Measurements from ENCODE around the gene MRPS11.
"Not testable (repeated sequence)": the region's sequence is repeated elsewhere in the genome, so short reads cannot be mapped to it uniquely, and the experiment has no call there.

MRPS11 gene

DNA sequence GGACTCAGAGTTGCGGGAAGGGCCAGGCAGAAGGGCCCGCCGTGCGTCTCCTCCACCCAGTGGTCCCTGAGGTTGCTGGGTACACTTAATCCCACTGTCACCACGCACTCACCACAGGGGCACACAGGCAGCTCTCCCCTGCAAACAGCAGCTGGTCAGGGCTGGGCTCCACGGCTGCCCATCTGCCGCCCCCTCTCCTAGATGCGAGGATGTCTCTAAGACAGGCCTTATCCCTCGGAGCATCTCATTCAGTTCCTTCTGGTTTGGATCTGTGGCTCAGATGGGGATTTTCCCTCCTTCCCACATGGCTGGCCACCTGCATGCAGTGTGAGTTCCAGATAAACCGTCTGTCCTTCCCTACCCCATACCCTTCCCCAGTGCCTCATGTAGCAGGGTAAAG is 26.3 kb downstream of the MRPS11 start:
- no peak for DNase-seq

DNA sequence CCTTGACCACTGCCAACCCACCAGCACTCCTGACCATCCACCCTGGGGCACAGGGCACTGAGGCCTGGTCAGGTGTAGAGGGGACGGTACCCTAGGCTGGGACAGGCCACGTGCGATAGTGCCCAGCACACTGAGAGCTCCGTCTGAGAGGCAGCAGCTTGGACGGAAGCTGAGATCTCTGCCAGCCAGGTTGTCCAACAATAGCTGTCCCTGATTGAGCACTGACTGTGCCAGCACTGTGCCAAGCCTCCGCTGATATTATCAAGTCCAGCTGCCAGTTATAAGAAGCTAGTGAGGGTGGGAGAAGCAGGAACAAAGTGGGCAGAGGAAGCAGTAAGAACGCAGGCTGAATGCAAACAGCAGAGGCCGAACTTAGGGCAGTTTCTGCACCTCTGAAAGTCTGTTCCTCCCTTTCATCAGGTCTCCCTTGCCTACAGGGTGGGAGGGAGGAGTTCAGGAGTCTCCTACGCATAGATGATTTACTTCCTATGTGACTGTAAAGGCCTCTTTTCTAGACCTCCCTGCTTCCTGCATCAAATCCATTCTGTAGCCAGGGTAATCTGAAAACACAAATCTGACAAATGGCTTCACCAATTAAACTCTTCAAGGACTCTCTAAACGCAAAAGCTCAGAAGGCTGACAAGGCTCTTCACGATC is 29.7 kb downstream of the MRPS11 start:
- DNase-seq = no peak

DNA sequence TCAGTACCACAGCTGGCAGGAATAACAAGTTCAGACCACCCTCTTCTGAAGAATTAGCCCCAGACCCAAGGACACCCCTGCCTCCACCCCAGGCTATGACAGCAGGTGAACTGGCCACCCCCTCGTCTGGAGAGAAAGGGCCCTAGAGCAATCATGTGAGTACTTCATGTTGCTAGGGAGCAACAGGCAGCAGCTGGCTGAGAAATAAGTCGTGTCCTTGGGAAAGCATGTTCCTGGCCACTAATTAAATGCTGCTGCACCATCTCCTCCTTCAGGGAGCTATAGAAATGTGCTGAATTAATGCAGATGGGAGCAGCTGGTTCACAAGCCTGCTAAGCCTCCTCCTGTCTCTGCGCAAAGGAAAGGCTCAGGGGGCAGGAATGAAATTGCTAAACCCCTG is 31.5 kb downstream of the MRPS11 start:
- no peak for DNase-seq

DNA sequence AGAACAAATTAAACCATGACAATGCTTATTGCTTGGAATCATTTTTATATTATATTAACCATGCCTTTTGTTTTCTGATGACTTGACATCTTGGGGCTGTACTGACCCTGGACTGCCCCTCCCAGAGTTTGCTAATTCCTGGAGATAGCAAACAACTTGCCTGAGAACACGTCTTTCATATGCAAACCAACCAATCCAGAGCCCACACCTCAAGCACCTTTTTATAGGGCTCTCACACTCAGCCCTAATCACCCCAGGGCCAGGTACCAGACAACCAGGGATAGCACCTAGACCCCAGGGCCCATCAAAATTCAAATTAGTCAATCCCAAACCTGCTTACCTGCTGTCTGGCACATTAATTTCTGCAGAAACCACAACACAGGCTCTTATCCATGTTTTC is 36.9 kb downstream of the MRPS11 start:
- DNase-seq = no peak

DNA sequence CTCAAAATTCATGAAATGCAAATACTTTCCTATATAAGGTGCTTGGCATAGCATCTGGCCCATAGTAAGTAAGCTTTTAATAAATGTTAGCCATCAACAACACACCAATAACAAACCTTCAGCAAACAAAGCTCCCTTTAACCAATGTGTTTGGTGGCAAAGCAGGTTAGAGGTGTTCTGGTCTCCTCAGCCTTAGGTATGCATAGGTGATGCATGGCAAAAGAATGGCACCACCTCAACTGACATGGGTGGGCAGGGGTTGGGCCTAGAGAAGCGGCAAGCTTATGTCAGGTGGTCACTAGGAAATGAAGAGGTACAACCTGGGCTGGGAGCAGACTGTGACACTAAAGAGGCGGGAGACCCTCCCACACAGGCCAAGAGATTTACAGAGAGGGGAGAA is 38.2 kb downstream of the MRPS11 start:
- no peak for DNase-seq

DNA sequence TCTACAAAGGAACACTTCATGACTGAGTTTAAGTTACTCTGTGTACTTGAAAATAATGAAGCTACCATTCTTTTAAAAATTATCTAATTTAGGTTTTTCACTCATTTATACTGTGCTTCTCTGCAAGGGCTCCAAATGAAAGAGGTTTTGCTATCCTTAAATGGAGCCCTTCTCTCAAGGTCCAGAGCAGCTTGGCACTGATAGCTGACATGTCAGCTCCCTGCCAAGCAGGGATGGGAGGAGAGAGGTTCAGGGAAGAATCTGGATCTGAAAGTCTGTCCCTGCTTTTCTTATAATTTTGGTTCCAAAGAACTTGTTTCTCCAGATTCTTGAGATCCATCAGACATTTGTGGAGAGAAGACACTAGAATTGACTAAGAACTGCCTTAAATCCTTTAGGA is 39.1 kb downstream of the MRPS11 start:
- DNase-seq = no peak

DNA sequence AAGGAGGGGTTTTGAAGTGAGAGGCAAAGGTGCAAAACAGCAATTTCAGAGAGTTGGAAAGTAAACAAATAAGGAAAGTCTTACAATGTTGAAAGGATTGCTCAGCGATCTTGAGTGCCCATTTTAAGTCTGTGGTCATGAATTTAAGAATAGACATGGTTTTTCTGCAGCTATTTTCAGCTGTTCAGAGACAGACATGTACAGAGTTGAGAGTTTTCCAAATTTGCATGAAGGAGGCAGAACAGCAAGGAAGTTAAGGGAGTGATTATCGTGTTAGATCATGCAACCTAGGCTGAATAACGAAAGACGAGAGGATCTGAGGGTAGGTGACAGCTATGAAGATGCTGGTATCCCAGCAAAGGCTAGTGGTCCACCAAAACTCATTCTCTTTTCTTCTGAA is 41.8 kb downstream of the MRPS11 start:
- no peak for DNase-seq

DNA sequence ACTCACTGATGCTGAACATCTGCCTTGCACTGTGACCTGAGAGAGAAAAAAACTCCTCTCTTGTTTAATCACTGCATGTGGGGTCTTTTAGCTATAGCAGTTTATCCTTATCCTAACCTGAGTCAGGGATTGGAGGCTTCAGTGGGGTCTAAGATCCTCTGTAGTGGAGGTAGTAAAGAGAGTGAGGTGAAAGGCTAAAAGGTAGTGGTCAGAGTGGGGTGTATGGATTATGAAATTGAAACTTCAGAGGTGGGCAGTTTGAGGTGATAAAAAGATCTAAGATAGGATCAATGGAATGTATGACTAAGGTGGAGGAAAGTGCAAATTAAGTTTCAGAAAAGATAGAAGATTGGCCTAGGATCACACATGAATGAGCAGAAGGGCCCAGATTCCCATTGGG is 42.5 kb downstream of the MRPS11 start:
- no peak for DNase-seq

DNA sequence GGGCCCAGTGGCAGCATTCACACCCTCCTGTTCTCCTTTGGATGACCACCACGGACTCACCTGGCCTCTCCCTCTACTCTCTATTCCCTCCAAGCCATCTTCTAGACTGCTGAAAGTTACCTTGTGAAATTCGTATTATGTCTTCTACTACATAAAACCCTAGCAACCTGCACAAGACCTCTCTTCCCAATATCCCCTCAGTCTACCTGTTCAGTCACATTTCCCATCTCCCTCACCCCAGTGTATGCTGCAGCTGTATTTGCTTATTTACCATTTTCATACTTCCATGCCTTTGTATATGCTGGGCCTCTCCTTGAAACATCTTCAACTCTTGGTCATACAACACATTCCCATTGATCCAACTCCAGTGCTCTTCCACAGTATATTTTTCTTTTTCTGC is 43.7 kb downstream of the MRPS11 start:
- DNase-seq = no peak

DNA sequence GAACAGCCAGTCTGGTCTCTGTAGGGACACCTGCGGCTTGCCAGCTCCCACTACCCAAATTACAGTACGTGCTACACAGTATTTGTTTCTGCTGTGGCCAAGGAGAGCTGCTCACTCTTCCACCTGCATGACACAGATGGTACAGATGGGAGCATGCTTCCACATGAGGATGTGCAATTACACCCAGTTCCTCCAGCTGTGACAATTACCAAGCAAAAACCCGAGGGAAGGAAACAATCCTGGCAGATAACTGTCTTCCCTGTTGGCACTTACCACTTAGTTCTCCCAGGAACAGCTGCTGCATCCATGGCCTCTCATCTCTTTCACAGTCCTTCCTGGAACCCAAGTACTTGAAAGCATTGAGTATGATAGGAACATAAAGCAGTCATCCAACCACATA is 44.6 kb downstream of the MRPS11 start:
- DNase-seq = no peak

DNA sequence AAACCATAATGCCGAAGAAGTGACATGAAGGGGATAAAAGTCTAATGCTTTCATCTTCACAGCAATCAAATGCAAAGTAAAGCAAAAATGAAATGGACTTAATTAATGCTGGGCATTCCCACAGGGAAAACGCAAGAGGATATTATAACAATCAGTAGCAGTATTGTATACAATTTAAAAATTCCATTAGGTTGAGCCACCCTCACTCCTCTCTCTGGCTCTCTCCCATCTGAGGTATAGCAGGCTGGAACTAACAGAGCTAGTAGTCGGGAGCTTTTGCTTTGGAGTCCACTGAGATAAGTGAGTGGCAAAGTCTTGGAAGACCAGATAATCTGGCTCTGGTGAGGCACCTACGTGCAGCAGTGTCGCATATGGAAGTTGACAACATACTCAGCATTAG is 45.1 kb downstream of the MRPS11 start:
- no peak for DNase-seq

DNA sequence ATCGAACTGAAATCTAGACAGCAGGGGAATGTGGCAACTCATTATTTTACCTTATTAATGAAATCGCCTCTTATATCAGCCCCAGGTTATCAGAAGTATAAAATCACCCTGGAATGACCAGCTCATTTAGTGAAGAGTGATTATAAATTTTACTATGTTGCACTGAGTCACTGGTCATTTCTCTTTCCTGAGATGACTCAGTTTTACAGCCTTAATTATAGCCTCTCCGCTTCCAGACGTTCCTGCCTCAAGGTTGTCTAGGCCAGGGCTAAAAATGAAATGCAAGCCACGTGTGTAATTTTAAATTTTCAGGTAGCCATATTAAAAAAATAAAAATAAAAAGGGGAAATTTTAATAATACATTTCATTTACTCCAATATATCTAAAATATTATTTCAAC is 45.7 kb downstream of the MRPS11 start:
- no peak for DNase-seq

DNA sequence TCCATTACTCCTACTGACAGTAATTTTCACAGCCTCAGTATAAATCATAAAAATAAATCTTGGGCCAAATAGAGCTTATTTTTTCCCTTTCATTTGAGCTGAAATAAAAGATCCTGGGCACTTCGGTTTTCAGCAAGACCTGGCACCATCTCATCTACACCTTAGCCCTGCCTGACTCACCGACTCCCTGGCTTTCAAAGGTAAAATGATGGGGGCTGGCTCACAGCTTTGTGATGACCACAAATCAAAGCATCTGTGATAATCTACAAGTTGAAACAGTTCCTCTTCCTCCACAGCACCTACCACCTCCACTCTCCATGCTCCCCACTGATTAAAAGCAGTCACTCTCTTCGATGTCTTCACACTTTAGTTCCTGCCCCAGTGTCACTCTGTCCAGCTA is 51.4 kb downstream of the MRPS11 start:
- no peak for DNase-seq

DNA sequence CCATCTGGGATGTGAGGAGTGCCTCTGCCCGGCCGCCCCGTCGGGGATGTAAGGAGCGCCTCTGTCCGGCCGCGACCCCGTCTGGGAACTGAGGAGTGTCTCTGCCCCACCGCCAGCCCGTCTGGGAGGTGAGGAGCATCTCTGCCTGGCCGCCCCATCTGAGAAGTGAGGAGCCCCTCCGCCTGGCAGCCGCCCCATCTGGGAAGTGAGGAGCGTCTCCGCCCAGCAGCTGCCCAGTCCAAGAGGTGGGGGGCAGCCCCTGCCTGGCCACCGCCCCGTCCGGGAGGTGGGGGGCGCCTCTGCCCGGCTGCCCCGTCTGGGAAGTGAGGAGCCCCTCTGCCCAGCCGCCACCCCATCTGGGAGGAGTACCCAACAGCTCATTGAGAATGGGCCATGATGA is 56.6 kb downstream of the MRPS11 start:
- DNase-seq = not testable (repeated sequence)

DNA sequence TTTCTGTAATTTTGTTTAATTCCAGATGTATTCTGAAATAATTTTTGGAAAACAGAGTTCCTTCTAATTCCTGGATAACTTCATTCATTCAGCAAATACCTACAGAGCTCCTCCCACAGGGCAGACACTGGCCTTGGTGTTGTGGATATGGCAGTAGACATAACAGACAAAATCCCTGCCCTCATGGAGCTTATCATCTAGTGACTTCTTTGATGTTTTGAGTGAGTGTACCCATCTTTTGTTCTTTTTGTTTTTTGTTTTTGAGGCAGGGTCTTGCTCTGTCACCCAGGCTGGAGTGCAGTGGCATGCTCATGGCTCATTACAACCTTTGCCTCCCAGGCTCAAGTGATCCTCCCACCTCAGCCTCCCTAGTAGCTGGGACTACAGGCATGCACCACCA is 57.9 kb downstream of the MRPS11 start:
- DNase-seq = no peak

DNA sequence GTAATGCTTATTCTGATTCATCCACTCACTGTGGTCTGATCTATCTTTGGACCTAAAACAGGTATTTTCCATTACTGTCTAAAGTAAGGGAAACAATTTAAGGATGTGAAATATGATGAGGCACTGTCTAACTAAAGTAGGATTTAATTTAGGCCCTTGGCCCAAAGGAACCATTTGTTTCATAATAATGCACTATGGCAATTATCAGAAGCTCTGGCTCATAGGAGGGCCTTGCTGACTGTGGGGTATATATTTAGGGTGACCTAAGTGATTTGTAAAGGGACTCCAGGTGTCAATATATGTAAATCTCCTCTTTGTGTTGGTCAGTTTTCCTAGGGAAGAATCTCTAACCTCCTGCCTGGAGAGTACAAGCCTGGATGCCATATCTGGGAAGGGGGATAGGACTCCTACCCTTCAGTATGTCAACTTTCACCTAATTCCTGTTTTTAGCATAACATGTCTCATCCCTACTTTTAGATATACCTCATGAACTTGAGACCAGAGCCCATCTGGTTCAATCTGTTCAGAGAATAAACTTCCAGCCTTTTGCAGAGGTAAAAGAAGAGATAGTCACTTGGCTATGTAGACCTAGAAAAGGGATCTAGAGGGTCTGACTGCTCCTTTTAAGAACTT is 58.9 kb downstream of the MRPS11 start:
- DNase-seq = no peak

DNA sequence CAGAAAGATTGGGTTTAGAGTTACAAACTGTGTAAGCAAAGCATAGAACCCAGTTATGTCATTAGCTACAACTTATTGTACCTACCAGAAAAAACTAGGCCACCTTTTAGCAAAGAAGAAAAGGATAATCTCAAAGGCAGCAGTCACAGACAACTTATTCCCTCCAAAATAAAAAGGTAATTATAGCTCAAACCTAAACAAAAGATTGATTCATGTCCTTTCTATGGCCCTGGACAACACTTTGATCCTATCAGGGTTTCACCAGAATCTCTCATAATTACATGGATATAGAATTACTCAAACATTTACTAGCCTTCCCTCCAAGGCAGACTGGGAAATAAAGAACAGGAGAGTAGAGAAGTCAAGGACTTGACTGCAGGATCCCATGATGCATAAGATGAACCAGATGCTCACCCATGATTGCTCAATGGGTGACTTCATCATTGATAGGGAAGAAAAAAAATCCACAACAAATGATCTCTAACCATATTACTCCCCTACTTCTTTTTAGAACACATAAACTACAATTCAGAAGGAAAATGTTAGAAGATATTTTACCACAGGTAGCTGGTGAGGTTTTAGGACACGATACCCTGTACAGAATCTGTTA is 61.6 kb downstream of the MRPS11 start:
- no peak for DNase-seq

Measured in stimulated activated CD4-positive, alpha-beta T cell treated with anti-CD3 and anti-CD28 coated beads, Interleukin-4, amount 100 ng/mL, for 1 hour (primary cell).